ENCODE data around the gene GALT. TPM values are rescaled to one million over a fixed set of nuclear protein-coding genes. Genes with fewer than 3 reads are reported as not detected.

Gene GALT
- total and polyA plus RNA-seq, 2 donors (not counting 1 experiment from before 2014, with no cell fraction given), result 111 to 167 TPM

- POLR2A ChIA-PET, result no interaction called here
- Histone ChIP-seq H3K79me2 (ENCODE audit: control insufficient read depth, insufficient read depth, low read length) (no peaks in the 10 kb centered on the region), H3K9ac (ENCODE audit: low read length) (no peak overlapping the region), H4K20me1 (ENCODE audit: control insufficient read depth, insufficient read depth, low read length, poor library complexity, severe bottlenecking) (no peaks in the 10 kb centered on the region), H3K27ac (ENCODE audit: low read length in 2 of 2) (no peak overlapping the region), H3K4me2 (replicated peaks; ENCODE audit: low read depth, low read length, poor library complexity, severe bottlenecking) (no peak overlapping the region), H3K4me3 (ENCODE audit: control extremely low read depth in 1 of 5, extremely low read depth in 1 of 5, insufficient read depth in 1 of 5, low read depth in 2 of 5, low read length in 4 of 5) (no peak overlapping the region), H3K9me3 (ENCODE audit: control extremely low read depth in 1 of 3, control insufficient read depth in 2 of 3, insufficient read depth in 1 of 3, low read length in 2 of 3) (peaks cover 0 to 8% (median 0%) of the 10 kb centered on the region in 3 donors), H3K36me3 (replicated peaks in 1 of 2; ENCODE audit: control extremely low read depth in 1 of 2, control insufficient read depth in 1 of 2, extremely low read depth in 1 of 2, insufficient read depth in 2 of 2, low read length in 1 of 2) (no peaks in the 10 kb centered on the region), H3K4me1 (ENCODE audit: control insufficient read depth in 2 of 2, insufficient read depth in 2 of 2, low read length in 2 of 2) (peaks cover 10 to 18% of the 10 kb centered on the region in 2 donors), H3K27me3 (replicated peaks in 1 of 4; ENCODE audit: control extremely low read depth in 1 of 4, control insufficient read depth in 3 of 4, insufficient read depth in 4 of 4, low read length in 3 of 4) (no peaks in the 10 kb centered on the region), H2AFZ (ENCODE audit: insufficient read depth, low read depth, low read length, poor library complexity, severe bottlenecking) (no peak overlapping the region)
- intact Hi-C loops (cut with micrococcal nuclease), result no loop called here
- TF ChIP-seq, protein P1, sequence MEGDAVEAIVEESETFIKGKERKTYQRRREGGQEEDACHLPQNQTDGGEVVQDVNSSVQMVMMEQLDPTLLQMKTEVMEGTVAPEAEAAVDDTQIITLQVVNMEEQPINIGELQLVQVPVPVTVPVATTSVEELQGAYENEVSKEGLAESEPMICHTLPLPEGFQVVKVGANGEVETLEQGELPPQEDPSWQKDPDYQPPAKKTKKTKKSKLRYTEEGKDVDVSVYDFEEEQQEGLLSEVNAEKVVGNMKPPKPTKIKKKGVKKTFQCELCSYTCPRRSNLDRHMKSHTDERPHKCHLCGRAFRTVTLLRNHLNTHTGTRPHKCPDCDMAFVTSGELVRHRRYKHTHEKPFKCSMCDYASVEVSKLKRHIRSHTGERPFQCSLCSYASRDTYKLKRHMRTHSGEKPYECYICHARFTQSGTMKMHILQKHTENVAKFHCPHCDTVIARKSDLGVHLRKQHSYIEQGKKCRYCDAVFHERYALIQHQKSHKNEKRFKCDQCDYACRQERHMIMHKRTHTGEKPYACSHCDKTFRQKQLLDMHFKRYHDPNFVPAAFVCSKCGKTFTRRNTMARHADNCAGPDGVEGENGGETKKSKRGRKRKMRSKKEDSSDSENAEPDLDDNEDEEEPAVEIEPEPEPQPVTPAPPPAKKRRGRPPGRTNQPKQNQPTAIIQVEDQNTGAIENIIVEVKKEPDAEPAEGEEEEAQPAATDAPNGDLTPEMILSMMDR (IDR thresholded peaks at IDR 0.05), result no peak
- no peak for TF ChIP-seq EZH2 (IDR thresholded peaks at IDR 0.05; ENCODE audit: borderline replicate concordance, insufficient read depth, low read depth, low read length, poor library complexity, severe bottlenecking)
- Mint-ChIP-seq H3K27ac (no peak overlapping the region), H3K4me3 (no peak overlapping the region), H3K9me3 (ENCODE audit: insufficient read depth) (no peaks in the 10 kb centered on the region), H3K4me1 (peaks cover 20% of the 10 kb centered on the region), H3K27me3 (no peaks in the 10 kb centered on the region)
- CTCF ChIA-PET, result interaction anchor here (1.8 to 4.9 kb wide), 3 partner anchors 16 to 39 kb away, joined by 5 to 34 read pairs (median 8); partner anchors contain the start of gene GALT
- ATAC-seq (ENCODE audit: low read depth) (no peak), DNase-seq (no peak)
Measured at GRCh38 chr9:34663303-34663605, 16.8 kb downstream of the GALT start.

GRCh38 chr9:34664281-34665066, 18.0 kb downstream of the GALT start:
- TF ChIP-seq, protein P1 (IDR thresholded peaks at IDR 0.05), result peak; percentile 86
- TF ChIP-seq EZH2 (IDR thresholded peaks at IDR 0.05; ENCODE audit: borderline replicate concordance, insufficient read depth, low read depth, low read length, poor library complexity, severe bottlenecking), result no peak
- peak overlapping the region; percentile 91 for H2AFZ ChIP-seq (ENCODE audit: insufficient read depth, low read depth, low read length, poor library complexity, severe bottlenecking)
- Mint-ChIP-seq H3K27me3 (no peaks in the 10 kb centered on the region), H3K4me3 (peak overlapping the region; percentile 94), H3K9me3 (ENCODE audit: insufficient read depth) (peaks cover 4% of the 10 kb centered on the region), H3K27ac (peak overlapping the region; percentile 92), H3K4me1 (peaks cover 20% of the 10 kb centered on the region)
- ATAC-seq (ENCODE audit: low read depth) (peak; percentile 44), DNase-seq (peak; percentile 81)
- H4K20me1 ChIP-seq (ENCODE audit: control insufficient read depth, insufficient read depth, low read length, poor library complexity, severe bottlenecking), result no peaks in the 10 kb centered on the region
- H3K27ac ChIP-seq (ENCODE audit: low read length in 2 of 2), result no peak overlapping the region
- no peaks in the 10 kb centered on the region for H3K27me3 ChIP-seq (replicated peaks in 1 of 4; ENCODE audit: control extremely low read depth in 1 of 4, control insufficient read depth in 3 of 4, insufficient read depth in 4 of 4, low read length in 3 of 4)
- peaks cover 0 to 10% (median 0%) of the 10 kb centered on the region in 3 donors for H3K9me3 ChIP-seq (ENCODE audit: control extremely low read depth in 1 of 3, control insufficient read depth in 2 of 3, insufficient read depth in 1 of 3, low read length in 2 of 3)
- WGBS (ENCODE audit: insufficient coverage), result 8% methylated on average over 14 of the region's 18 CpGs
- H3K79me2 ChIP-seq (ENCODE audit: control insufficient read depth, insufficient read depth, low read length), result no peaks in the 10 kb centered on the region
- peak overlapping the region; percentile 1 to 87 (median 83) for H3K4me3 ChIP-seq (ENCODE audit: control extremely low read depth in 1 of 5, extremely low read depth in 1 of 5, insufficient read depth in 1 of 5, low read depth in 2 of 5, low read length in 4 of 5)
- H3K4me1 ChIP-seq (ENCODE audit: control insufficient read depth in 2 of 2, insufficient read depth in 2 of 2, low read length in 2 of 2), result peaks cover 10 to 18% of the 10 kb centered on the region in 2 donors
- POLR2A ChIA-PET, result interaction anchor here (1.0 to 1.8 kb wide), 4 partner anchors 10 to 27 kb away, joined by 3 to 13 read pairs (median 8); partner anchors contain the start of genes GALT and SIGMAR1
- CTCF ChIA-PET, result interaction anchor here (0.7 to 4.9 kb wide), 7 partner anchors 17 to 416 kb away, joined by 3 to 34 read pairs (median 5); partner anchors contain the start of genes FANCG, GALT and SIGMAR1
- H3K36me3 ChIP-seq (replicated peaks in 1 of 2; ENCODE audit: control extremely low read depth in 1 of 2, control insufficient read depth in 1 of 2, extremely low read depth in 1 of 2, insufficient read depth in 2 of 2, low read length in 1 of 2), result no peaks in the 10 kb centered on the region
- peak overlapping the region; percentile 99 for H3K4me2 ChIP-seq (replicated peaks; ENCODE audit: low read depth, low read length, poor library complexity, severe bottlenecking)
- peak overlapping the region; percentile 97 for H3K9ac ChIP-seq (ENCODE audit: low read length)
- intact Hi-C loops (cut with micrococcal nuclease), result loop anchor here (1.0 to 5.0 kb wide), 7 partner anchors 18 to 1148 kb away; partner anchors contain the start of genes DNAJB5, GALT, MYORG and RPP25L
